Lower leg skin (tissue), 4 donors: ENCODE results near the gene SON. TPM values are rescaled to one million over a fixed set of nuclear protein-coding genes. Genes with fewer than 3 reads are reported as not detected.

ENCODE experiments used
- DNase-seq, 2 donors: peaks; one replicate each; pipeline ENCODE4 v3.0.0-alpha.2; 2019; ENCODE audit warnings: low spot score in 2 of 2
- H3K4me3 ChIP-seq: fragments of 200-600 bp; sonication (generic); 2 replicates; pipeline ENCODE4 v1.5.1; 2017; ENCODE audit warnings: mild to moderate bottlenecking, low read depth; ENCODE audit not compliant: poor library complexity, severe bottlenecking
- POLR2A ChIP-seq, 2 donors: fragments of 450-650 bp; IDR thresholded peaks; one replicate each; pipeline ENCODE4 v1.6.1; 2016 to 2017; ENCODE audit warnings: antibody characterized with exemption in 2 of 2, mild to moderate bottlenecking in 1 of 2, moderate library complexity in 1 of 2
- WGBS, 2 donors: methylation state at CpG; one replicate each; pipeline ENCODE4 v1.1.5; 2018; 5-methylcytosine and 5-hydroxymethylcytosine counted together
- intact Hi-C: fragments of 100-400 bp; cut with DNase I; formaldehyde crosslinking; loops from one replicate; pipeline ENCODE4 v1.15.0; 2023; ENCODE audit warnings: low total_unique reads
- total RNA-seq, 4 donors: library from RNA; depleted of rRNA; stranded (reverse); fragments of >200 nt; gene quantifications; one replicate each; pipeline ENCODE4 v1.1.0, GENCODE V29; 2016
- TF ChIP-seq, protein P1 (sequence below), 3 donors: fragments of 450-650 bp; IDR thresholded peaks; one replicate each; pipeline ENCODE4 v1.5.1; 2016; ENCODE audit warnings: antibody characterized with exemption in 3 of 3, mild to moderate bottlenecking in 3 of 3, moderate library complexity in 2 of 3

SON gene
- total RNA-seq, 4 donors from 2014 or later, result 199 to 314 (median 256) TPM

- TF ChIP-seq, protein P1, sequence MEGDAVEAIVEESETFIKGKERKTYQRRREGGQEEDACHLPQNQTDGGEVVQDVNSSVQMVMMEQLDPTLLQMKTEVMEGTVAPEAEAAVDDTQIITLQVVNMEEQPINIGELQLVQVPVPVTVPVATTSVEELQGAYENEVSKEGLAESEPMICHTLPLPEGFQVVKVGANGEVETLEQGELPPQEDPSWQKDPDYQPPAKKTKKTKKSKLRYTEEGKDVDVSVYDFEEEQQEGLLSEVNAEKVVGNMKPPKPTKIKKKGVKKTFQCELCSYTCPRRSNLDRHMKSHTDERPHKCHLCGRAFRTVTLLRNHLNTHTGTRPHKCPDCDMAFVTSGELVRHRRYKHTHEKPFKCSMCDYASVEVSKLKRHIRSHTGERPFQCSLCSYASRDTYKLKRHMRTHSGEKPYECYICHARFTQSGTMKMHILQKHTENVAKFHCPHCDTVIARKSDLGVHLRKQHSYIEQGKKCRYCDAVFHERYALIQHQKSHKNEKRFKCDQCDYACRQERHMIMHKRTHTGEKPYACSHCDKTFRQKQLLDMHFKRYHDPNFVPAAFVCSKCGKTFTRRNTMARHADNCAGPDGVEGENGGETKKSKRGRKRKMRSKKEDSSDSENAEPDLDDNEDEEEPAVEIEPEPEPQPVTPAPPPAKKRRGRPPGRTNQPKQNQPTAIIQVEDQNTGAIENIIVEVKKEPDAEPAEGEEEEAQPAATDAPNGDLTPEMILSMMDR (IDR thresholded peaks at IDR 0.05), result no peak
- no peak for TF ChIP-seq POLR2A (IDR thresholded peaks at IDR 0.05)
- 77 to 82% methylated on average over 1 of the region's 1 CpG for WGBS, 2 donors
- intact Hi-C loops, result no loop called here
- no peak for DNase-seq
- H3K4me3 ChIP-seq, result no peak overlapping the region
Measured at GRCh38 chr21:33522953-33523349, 19.9 kb upstream of the SON start.

DNA sequence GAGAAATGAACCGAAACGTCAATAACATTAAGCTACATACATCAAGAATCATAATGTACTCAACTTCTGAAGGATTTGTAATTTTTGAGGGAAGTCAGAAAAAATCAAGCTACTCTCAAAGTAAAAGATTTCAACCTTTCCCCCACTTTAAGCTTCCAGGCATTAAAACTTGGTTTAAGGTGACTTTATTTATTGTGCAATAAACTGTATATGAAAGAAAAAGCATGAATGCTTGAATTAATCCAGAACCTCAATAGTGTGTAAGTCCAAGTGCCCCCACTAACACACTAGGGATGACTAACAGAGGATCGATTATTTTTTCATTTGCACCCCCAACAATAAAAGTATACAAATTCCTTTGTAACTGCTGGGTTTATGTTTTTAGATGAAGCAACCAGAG is 11.8 kb upstream of the SON start:
- no peak for TF ChIP-seq POLR2A (IDR thresholded peaks at IDR 0.05)
- TF ChIP-seq, protein P1 (IDR thresholded peaks at IDR 0.05), result no peak
- DNase-seq, result no peak
- H3K4me3 ChIP-seq, result no peak overlapping the region
- intact Hi-C loops, result no loop called here
- 88 to 89% methylated on average over 3 of the region's 3 CpGs for WGBS, 2 donors

DNA sequence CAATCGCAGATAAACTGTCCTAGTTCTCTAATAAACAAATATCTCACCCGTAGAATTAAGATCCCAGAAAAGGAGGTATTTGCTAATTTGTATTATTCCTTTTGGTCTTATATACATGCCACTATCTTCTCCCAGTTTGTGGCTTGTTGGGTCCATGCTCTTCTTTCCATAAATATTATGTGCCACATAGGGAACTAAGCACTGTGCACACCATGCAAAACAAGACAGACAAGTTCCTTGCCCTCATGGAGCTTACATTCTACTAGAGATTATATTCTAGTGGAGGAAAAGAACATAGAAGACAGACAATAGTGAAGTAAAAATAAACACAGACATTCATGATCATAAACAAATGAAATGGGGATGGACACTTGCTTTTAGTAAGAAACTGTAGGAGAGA is 5.6 kb upstream of the SON start:
- intact Hi-C loops, result no loop called here
- no peak overlapping the region for H3K4me3 ChIP-seq
- 95 to 96% methylated on average over 2 of the region's 2 CpGs for WGBS, 2 donors
- no peak for TF ChIP-seq POLR2A (IDR thresholded peaks at IDR 0.05)
- DNase-seq, result no peak

GRCh38 chr21:33539616-33540015 is 3.2 kb upstream of the SON start:
- 88 to 89% methylated on average over 4 of the region's 4 CpGs for WGBS, 2 donors
- TF ChIP-seq POLR2A (IDR thresholded peaks at IDR 0.05), result no peak
- TF ChIP-seq, protein P1 (IDR thresholded peaks at IDR 0.05), result no peak
- intact Hi-C loops, result no loop called here

DNA sequence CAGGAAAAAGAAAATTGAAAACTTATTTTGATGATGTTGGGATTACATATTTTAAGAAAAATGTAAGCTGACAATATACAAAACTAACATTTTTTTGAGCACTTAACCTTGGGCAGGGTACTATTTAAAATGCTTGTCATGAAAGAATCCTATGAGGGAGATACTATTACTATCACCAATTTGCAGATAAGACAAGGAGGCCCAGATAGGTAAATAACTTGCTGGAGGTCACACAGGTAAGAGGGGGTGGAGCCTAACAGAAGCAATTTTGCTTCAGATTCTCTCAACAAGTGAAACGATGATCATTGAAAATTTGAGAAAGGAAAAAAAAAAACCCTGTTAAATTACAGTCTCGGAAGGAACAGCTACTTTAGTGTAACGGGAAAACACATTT is 2.1 kb upstream of the SON start:
- intact Hi-C loops, result no loop called here
- TF ChIP-seq, protein P1 (IDR thresholded peaks at IDR 0.05), result no peak
- DNase-seq, result no peak
- H3K4me3 ChIP-seq, result no peak overlapping the region
- WGBS, 2 donors, result 62 to 66% methylated on average over 3 of the region's 3 CpGs

More at GRCh38 chr21:33539616-33540015, 3.2 kb upstream of the SON start:
- H3K4me3 ChIP-seq, result no peak overlapping the region
- DNase-seq, result no peak

DNA sequence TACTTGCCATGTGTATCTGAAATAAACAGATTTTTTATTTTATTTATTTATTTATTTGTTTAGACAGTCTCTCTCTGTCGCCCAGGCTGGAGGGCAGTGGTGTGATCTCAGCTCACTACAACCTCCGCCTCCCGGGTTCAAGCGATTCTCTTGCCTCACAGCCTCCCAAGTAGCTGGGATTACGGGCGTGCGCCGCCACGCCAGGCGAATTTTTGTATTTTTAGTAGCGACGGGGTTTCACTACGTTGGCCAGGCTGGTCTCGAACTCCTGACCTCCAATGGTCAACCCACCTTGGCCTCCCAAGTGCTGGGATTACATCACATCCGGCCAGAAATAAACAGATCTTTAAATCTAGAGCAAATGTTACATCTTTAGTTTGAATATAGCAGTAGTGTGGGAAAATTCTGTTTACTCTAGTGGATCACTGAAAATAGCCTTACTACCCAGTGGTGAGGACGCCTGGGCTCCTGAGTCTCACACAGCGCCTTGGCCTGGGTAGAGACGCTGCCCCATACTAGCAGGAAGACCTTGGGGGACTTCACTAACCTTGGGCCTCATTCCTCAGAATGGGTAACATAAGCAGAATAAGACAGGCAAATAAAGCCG is 1.6 kb upstream of the SON start:
- TF ChIP-seq, protein P1 (IDR thresholded peaks at IDR 0.05), result no peak
- TF ChIP-seq POLR2A (IDR thresholded peaks at IDR 0.05), result no peak
- DNase-seq, result no peak
- intact Hi-C loops, result no loop called here
- peak overlapping the region; percentile 74 for H3K4me3 ChIP-seq
- WGBS, 2 donors, result 54 to 58% methylated on average over 19 of the region's 19 CpGs
